ENCODE measurements around the gene DHRSX.

- TF ChIP-seq POLR2A (IDR thresholded peaks at IDR 0.05) (no peak), CTCF (IDR thresholded peaks at IDR 0.05) (peak in 1 of 3 experiments; percentile 1)
Measured at GRCh38 chrX:2445662-2446623, 54.8 kb downstream of the DHRSX start.

Data from testis (tissue), 2 donors.